ENCODE results near the gene CCDC102A. TPM values are rescaled to one million over a fixed set of nuclear protein-coding genes. Genes with fewer than 3 reads are reported as not detected.

CCDC102A gene
- total and polyA plus RNA-seq, 2 donors (not counting 3 experiments of a cell fraction or from before 2014, with no cell fraction given): 7.8 to 12.2 TPM

- no peak overlapping the region for H3K9ac ChIP-seq (replicated peaks; ENCODE audit: extremely low read depth, insufficient read depth, low read length)
- dilution Hi-C loops (cut with MboI; ENCODE audit: extremely low pct_ligation_motif_present, low sequenced_read_pairs): no loop called here
- no peaks in the 10 kb centered on the region for H3K27me3 ChIP-seq (ENCODE audit: control insufficient read depth in 2 of 2, insufficient read depth in 2 of 2, low read length in 2 of 2)
- peaks cover 0 to under 1% of the 10 kb centered on the region in 2 experiments for H3K36me3 ChIP-seq (ENCODE audit: control insufficient read depth in 2 of 2, extremely low read depth in 1 of 2, insufficient read depth in 2 of 2, low read length in 2 of 2)
- H3K4me3 ChIP-seq (replicated peaks in 1 of 3; ENCODE audit: insufficient read depth in 1 of 3, low read depth in 1 of 3, low read length in 3 of 3): peak overlapping the region in 1 of 3 experiments; percentile 68
- TF ChIP-seq POLR2A (IDR thresholded peaks at IDR 0.05; ENCODE audit: low read depth, low read length) (no peak), MAX (IDR thresholded peaks at IDR 0.05; ENCODE audit: insufficient read depth, insufficient read length) (no peak), EZH2 (IDR thresholded peaks at IDR 0.05; ENCODE audit: borderline replicate concordance, low read depth, low read length, severe bottlenecking) (no peak), JUN (IDR thresholded peaks at IDR 0.05; ENCODE audit: borderline replicate concordance, insufficient read depth, insufficient read length, low read depth) (no peak), CTCF (IDR thresholded peaks at IDR 0.05; ENCODE audit: extremely low read depth in 1 of 2, insufficient read depth in 1 of 2, low read depth in 1 of 2, low read length in 2 of 2) (no peak), GATA2 (IDR thresholded peaks at IDR 0.05; ENCODE audit: insufficient read depth, insufficient read length, low read depth, low read length) (no peak), POLR2AphosphoS5 (IDR thresholded peaks at IDR 0.05; ENCODE audit: insufficient read depth, low read depth, low read length) (no peak), MYC (IDR thresholded peaks at IDR 0.05; ENCODE audit: low read depth, low read length) (no peak), FOS (IDR thresholded peaks at IDR 0.05; ENCODE audit: borderline replicate concordance, insufficient read depth, low read length) (no peak)
- no TSS peak for BruUV-seq (replicated peaks)
- H3K9me1 ChIP-seq (replicated peaks; ENCODE audit: control insufficient read depth, extremely low read depth, insufficient read depth, low read length): no peaks in the 10 kb centered on the region
- peaks cover 28% of the 10 kb centered on the region for H3K4me1 ChIP-seq (ENCODE audit: control insufficient read depth, extremely low read depth, insufficient read depth, low read length)
- H3K27ac ChIP-seq (ENCODE audit: insufficient read depth, low read depth, low read length): no peak overlapping the region
- FAIRE-seq (no peak), DNase-seq (ENCODE audit: low read depth, low spot score) (no peak)
- intact Hi-C loops (cut with micrococcal nuclease): loop anchor here (10.0 kb wide), 1 partner anchor 165 kb away; no protein-coding TSS in a partner anchor
- ChIA-PET CTCF (interaction anchor here (0.9 to 3.0 kb wide), 4 partner anchors 15 to 40 kb away, joined by 3 to 21 read pairs (median 3); partner anchors contain the start of genes CIAPIN1, COQ9 and POLR2C), POLR2A (interaction anchor here (0.6 kb wide), 1 partner anchor 37 kb away, joined by 5 read pairs; no protein-coding TSS in a partner anchor)
- H3K79me2 ChIP-seq (ENCODE audit: control insufficient read depth, insufficient read depth, low read length): peaks cover 15% of the 10 kb centered on the region
- peak overlapping the region; percentile 93 for H2AFZ ChIP-seq (ENCODE audit: low read depth, low read length)
- H3K4me2 ChIP-seq (ENCODE audit: insufficient read depth, low read length): peak overlapping the region; percentile 87
- H3K9me3 ChIP-seq (replicated peaks; ENCODE audit: control insufficient read depth, insufficient read depth, low read length): no peaks in the 10 kb centered on the region
- H4K20me1 ChIP-seq (replicated peaks; ENCODE audit: control insufficient read depth, extremely low read depth, insufficient read depth, low read length): no peaks in the 10 kb centered on the region
Observed at GRCh38 chr16:57479976-57480753, 56.2 kb downstream of the CCDC102A start.

All from endothelial cell of umbilical vein (primary cell).